GM12801 (cell line): ENCODE measurements around the gene S100A3.

Source experiments
- TF ChIP-seq, protein P1 (sequence below): IDR thresholded peaks from one replicate; pipeline ENCODE4 v1.5.1; 2011; ENCODE audit warnings: control low read depth; ENCODE audit not compliant: insufficient read length; ENCODE audit errors: extremely low read depth

S100A3 gene

DNA sequence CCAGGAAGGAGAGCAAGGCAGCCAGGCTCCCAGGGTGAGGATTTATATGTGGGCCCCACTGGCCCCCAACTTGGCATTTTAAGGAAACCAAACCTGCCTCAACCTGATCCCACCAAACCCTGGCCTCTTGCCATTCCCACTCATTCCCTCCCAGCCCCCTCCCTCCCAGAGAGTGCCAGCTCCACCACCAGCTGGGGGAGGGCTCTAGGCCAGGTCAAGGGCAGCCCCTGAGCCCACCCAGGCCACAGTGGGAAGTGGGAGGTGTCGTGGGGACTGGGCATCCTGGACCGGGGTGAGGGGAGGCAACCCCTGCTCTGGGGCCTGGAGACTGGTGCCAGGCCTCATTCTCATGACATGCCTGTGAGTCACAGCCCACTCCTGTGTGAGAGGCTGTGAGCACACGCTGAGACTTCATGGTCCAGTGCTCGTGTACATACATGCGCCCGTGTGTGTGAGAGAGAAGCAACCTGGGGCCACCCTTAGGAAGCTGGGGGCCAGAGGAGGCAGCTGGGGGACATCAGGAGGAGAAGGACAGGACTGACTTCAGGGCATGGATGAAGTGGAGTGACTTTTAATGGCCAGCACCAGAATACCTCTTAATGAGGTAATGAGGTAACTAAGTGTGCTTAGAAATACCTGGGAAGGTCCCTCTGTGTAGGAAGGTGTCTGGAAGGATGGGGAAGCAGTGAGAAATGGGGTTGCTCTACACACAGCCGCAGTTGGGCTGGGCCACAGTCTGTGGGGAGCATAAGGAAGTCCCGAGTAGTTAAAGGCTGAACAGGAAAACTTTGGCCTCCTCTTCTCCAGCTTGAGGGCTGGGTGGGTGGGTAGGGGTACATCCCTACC is 16.7 kb upstream of the S100A3 start, which contains the start of gene S100A2:
Gene S100A2 (minus strand): TSS at position 316 of the 846 bp plus-strand sequence. CDS start 1,967 bp downstream, outside the sequence.
- TF ChIP-seq, protein P1, sequence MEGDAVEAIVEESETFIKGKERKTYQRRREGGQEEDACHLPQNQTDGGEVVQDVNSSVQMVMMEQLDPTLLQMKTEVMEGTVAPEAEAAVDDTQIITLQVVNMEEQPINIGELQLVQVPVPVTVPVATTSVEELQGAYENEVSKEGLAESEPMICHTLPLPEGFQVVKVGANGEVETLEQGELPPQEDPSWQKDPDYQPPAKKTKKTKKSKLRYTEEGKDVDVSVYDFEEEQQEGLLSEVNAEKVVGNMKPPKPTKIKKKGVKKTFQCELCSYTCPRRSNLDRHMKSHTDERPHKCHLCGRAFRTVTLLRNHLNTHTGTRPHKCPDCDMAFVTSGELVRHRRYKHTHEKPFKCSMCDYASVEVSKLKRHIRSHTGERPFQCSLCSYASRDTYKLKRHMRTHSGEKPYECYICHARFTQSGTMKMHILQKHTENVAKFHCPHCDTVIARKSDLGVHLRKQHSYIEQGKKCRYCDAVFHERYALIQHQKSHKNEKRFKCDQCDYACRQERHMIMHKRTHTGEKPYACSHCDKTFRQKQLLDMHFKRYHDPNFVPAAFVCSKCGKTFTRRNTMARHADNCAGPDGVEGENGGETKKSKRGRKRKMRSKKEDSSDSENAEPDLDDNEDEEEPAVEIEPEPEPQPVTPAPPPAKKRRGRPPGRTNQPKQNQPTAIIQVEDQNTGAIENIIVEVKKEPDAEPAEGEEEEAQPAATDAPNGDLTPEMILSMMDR: no peak

DNA sequence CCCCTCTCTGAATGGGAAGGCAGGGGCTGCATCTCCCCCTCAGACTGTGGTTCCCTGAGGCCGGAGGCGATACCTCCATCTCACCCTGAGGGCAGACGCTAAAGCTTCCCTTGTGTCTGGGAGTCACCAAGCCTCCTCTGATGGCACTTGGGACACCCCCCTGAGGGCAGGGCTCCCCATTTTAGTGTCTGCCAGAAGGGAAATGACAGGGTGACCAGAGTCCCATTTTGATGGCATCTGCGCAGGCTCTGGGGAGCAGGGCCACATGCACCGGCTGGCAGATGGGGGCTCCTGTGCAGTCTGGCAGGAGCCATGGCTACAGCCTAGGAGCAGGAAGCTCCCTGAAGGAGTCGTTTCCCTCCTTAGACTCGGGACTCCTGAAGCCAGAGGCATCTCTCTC is 14.9 kb upstream of the S100A3 start:
- TF ChIP-seq, protein P1: no peak

DNA sequence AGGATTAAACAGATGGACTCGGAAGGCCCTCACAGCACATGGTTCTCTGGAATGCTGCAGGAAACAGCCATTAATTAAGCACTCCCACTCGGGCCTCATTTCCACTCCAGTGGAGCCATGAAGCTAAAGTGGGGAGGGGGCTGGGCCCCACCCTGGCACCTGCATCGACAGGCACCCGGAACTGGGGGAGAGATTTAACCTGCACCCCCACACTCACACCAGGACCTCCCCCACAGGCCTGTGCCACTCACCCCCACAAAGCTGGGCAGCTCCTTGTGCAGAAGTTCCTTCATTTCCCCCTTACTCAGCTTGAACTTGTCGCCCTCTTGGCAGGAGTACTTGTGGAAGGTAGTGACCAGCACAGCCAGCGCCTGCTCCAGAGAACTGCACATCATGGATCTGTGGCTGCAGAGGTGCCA is 14.4 kb upstream of the S100A3 start:
- TF ChIP-seq, protein P1: no peak

DNA sequence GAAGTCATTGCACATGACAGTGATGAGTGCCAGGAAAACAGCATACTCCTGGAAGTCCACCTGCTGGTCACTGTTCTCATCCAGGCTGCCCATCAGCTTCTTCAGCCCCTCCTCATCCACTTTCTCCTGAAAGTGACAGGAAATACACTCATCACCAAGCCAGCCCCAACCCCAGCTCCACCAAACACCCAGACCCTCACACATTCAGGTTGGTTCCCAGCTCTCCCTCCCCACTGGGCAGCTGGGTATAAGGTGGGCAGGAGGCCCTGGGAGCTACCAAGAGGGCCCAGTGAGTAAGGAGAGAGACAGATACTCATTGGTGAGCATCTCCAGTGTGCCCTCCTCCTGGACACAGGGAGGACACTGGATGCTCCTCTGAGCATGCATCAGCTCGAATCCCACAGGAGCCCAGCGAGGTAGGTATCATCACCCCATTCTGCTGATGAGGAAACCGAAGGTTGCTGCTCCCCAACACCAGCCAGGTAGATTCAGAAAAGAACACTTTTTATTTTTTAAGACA is 12.5 kb upstream of the S100A3 start:
- TF ChIP-seq, protein P1: no peak

DNA sequence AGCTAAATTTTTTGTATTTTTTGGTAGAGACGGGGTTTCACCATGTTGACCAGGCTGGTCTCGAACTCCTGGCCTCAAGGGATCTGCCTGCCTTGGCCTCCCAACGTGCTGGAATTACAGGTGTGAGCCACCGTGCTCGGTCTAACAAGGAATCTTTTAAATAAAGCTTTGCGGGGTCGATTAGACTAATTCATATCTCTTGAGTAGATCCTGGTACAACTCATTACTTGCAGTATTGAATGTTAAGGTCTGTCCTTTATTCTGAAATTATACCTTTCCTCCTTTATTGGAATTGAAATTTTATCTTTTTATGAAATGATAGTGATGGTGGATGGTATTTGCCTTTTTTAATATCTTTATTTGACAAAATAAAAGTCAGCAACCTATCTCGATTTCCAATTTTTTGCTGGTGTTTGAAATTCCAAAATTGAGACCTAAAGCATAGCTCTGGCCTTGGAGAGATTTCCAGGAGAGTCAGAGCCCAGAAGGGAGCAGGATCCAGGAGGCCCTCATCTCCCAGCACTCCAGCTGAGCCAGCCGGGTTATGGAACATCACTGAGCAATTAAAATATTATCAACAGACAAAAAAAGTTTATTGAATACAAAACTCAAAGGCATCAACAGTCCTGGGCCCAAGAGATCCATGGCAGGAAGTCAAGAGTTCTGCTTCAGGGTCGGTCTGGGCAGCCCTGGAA is 11.9 kb upstream of the S100A3 start:
- TF ChIP-seq, protein P1: no peak

DNA sequence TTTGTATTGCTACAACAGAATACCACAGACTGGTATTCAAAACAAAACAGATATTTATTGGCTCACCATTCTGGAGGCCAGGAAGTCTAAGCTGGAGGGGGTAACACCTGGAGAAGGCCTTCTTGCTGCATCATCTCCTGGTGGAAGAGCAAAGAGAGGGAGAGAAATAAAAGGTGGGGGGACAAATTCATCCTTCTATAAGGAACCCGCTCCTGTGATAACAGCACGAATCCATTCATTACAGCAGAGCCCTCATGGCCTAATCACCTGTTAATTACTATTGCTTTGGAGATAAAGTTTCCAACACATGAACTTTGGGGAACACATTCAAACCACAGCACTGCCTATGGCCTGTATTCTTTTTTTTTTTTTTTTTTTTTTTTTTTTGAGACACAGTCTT is 11.2 kb upstream of the S100A3 start:
- TF ChIP-seq, protein P1: no peak

DNA sequence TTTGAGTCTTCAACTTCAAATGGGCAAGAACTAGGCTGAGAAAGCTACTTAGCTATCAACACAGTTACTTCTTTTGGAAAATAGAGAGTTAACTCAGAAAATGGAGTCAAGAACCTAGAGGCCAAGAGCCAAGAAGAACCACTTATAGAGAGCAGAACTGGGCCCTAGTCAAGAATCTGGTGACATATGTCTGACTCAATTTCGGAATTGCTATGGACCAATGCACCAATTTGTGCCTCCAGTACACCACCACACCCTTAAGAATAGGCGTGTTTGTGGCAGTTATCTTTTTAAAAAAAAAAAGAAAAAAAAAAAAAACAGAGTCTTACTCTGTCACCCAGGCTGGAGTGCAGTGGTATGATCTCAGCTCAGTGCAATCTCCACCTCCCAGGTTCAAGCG is 8.8 kb upstream of the S100A3 start:
- TF ChIP-seq, protein P1: no peak
